Osteocyte (in vitro differentiated cells): ENCODE results near the gene ABLIM2. TPM values are rescaled to one million over a fixed set of nuclear protein-coding genes. Genes with fewer than 3 reads are reported as not detected.

Source experiments
- DNase-seq: peaks from one replicate; pipeline ENCODE4 v3.0.0; 2021; ENCODE audit warnings: mixed read lengths; ENCODE audit not compliant: unreplicated experiment; ENCODE audit errors: extremely low spot score
- H3K27ac Mint-ChIP-seq: one replicate; pipeline ENCODE4 v1.8.0; 2021; ENCODE audit warnings: mild to moderate bottlenecking, mixed read lengths; ENCODE audit not compliant: unreplicated experiment
- H3K27me3 Mint-ChIP-seq: one replicate; pipeline ENCODE4 v1.8.0; 2021; ENCODE audit warnings: mixed read lengths; ENCODE audit not compliant: unreplicated experiment
- H3K36me3 Mint-ChIP-seq: one replicate; pipeline ENCODE4 v1.8.0; 2021; ENCODE audit warnings: mixed read lengths; ENCODE audit not compliant: unreplicated experiment
- H3K4me1 Mint-ChIP-seq: one replicate; pipeline ENCODE4 v1.8.0; 2021; ENCODE audit warnings: mixed read lengths; ENCODE audit not compliant: unreplicated experiment
- H3K4me3 Mint-ChIP-seq: one replicate; pipeline ENCODE4 v1.8.0; 2021; ENCODE audit warnings: mild to moderate bottlenecking, moderate library complexity, mixed read lengths; ENCODE audit not compliant: unreplicated experiment
- H3K9me3 Mint-ChIP-seq: one replicate; pipeline ENCODE4 v1.8.0; 2021; ENCODE audit warnings: mixed read lengths; ENCODE audit not compliant: unreplicated experiment
- CTCF ChIP-seq: fragments of 200-600 bp; sonication (generic); IDR thresholded peaks from 2 replicates; pipeline ENCODE4 v1.5.0; 2021; ENCODE audit warnings: antibody characterized with exemption, mild to moderate bottlenecking, moderate library complexity
- total RNA-seq: library from RNA; stranded (reverse); gene quantifications from 2 replicates; pipeline ENCODE4 v1.2.1, GENCODE V29; 2021

The ABLIM2 gene
- total RNA-seq, 1 donor from 2014 or later, result 0.24 TPM

DNA sequence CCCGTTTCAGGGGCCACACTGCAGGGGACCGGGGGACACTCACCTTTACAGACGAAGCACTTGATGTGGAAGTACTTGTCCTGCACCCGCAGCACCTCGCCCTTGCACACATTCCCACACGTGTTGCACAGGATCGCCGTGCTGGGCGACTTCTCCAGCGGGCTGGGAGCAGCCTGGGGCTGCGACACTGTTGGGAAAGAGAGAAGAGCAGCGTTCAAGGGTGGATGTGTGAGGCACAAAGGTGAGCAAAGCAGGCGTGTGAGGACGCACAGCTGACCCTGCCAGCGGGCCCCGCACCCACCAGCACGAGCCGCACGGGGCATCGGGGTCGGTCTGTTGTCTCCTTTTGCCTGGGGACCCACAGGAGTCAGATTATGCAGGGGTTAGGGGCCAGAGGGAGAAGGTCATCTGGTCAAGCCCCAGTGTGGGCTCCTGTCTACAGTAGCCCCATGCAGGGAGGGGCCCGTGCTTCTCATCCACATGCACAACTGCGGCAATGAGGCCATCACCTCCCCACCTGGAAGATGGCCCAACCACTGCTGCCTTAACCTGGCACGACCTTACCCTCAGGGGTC lies 52.1 kb downstream of the ABLIM2 start:
- no peak for TF ChIP-seq CTCF
- DNase-seq, result no peak
- Mint-ChIP-seq H3K4me1 (no peaks in the 10 kb centered on the region), H3K27ac (no peak overlapping the region), H3K27me3 (peaks cover 47% of the 10 kb centered on the region), H3K4me3 (no peak overlapping the region), H3K36me3 (no peaks in the 10 kb centered on the region), H3K9me3 (no peaks in the 10 kb centered on the region)

- no peak for DNase-seq
- TF ChIP-seq CTCF, result no peak
These were observed 53.1 kb downstream of the ABLIM2 start for GRCh38 chr4:8105306-8106100.

DNA sequence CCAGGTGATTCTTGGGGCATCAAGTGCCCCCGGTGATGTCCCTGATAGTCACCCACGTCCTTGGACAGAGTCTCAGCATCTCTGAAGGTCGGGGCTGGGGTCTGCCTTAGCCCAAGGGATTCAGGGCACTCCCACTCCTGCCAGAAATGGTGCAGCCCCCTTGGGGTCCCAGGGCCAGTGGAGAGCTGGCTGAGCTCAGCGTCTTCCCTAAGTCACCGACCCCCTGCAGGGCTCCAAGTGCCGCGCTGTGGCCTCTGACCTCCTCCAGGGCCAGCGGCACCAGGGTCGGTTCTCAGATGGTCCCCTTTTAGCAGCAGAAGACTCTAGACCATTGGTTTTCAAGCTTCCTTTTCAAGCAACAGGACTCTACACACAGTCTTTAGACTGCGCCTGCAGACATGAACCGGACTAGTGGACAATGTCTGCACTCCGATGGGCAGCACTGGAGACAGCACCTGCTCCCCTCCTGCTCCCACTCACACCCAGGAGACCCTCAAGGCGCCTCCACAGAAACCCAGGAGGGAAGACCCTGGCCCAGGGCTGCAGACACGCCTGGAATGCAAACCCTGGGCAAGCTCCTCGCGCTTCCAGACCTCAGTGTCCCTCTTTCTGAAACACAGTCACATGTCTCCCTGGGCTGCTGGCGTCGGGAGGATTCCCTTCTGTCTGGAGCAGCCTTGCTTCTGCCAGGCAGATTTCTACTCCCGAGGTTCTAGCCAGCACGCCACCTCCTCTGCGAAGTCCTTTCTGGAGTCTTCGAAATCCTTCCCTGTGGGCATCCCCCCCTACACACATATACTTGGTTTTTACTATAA lies 53.9 kb downstream of the ABLIM2 start:
- Mint-ChIP-seq H3K27me3 (peaks cover 44% of the 10 kb centered on the region), H3K36me3 (no peaks in the 10 kb centered on the region), H3K4me3 (no peak overlapping the region), H3K4me1 (no peaks in the 10 kb centered on the region), H3K9me3 (no peaks in the 10 kb centered on the region), H3K27ac (no peak overlapping the region)
- DNase-seq, result no peak
- no peak for TF ChIP-seq CTCF

More at GRCh38 chr4:8105306-8106100, 53.1 kb downstream of the ABLIM2 start:
- Mint-ChIP-seq H3K27me3 (peaks cover 44% of the 10 kb centered on the region), H3K4me1 (no peaks in the 10 kb centered on the region), H3K27ac (no peak overlapping the region), H3K4me3 (no peak overlapping the region), H3K9me3 (no peaks in the 10 kb centered on the region), H3K36me3 (no peaks in the 10 kb centered on the region)

DNA sequence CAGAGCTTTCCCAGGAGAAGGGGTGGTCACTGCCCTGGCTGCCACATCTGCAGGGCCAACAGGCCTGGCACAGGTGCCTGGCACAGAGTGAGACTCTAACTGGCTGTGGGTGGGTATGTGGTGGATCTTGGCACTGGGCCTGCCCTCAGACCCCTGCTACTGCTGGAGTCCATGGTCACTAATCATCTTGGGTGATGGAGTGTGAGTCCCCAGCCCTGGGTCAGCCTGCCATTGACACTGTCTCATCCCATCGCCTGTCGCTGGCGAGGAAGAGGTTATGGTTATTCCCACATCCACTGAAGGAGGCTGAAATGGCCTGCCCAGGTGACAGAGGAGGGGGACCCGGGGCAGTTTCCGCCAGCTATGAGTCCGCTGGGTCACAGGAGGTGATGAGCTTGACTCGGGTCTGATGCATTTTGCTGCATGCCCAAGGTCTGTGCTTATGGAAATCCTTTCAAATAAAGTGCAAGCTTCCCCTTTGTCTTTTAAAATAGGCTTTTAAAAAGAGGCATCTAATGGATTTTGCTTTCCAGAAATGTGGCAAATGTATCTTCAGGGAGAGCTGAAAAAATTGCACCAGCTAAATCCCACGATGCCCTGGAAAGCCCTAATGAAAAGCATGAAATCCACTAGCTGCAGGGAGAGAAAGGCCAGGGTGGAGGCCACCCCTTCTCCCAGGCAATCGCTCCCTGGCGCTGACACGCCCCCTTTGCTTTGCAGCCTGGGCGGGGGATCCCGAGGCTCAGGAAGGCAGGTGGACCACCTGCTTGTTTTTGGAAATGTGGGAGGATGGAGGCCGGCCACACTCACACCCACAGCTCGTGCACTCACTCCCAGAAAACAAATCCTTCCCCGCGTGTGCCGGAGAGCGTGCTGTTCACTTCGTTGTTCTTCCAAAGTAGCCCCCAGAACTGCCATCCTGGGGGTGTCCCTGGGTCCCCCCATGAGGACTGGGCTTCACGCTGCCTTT lies 54.9 kb downstream of the ABLIM2 start:
- TF ChIP-seq CTCF, result no peak
- Mint-ChIP-seq H3K9me3 (no peaks in the 10 kb centered on the region), H3K4me3 (no peak overlapping the region), H3K27ac (no peak overlapping the region), H3K4me1 (no peaks in the 10 kb centered on the region), H3K27me3 (peaks cover 44% of the 10 kb centered on the region), H3K36me3 (no peaks in the 10 kb centered on the region)
- no peak for DNase-seq
